Cardiac muscle cell (in vitro differentiated cells and primary cell): ENCODE measurements around the gene DGKI. TPM values are rescaled to one million over a fixed set of nuclear protein-coding genes. Genes with fewer than 3 reads are reported as not detected.
A peak's percentile ranks its signal among the peaks of the same experiment; 100 is the strongest.
"Not testable (repeated sequence)": the region's sequence is repeated elsewhere in the genome, so short reads cannot be mapped to it uniquely, and the experiment has no call there.

Source experiments
- DNase-seq, 2 donors: peaks; one replicate each; pipeline versions ENCODE4 v3.0.0 to v3.0.0-alpha.2; 2010 to 2017; ENCODE audit warnings: low read depth in 1 of 2, low spot score in 1 of 2
- H3K27ac ChIP-seq: fragments of 200-600 bp; sonication (generic); 2 replicates; pipeline ENCODE4 v1.5.1; 2016
- H3K27me3 ChIP-seq: fragments of 200-600 bp; sonication (generic); 2 replicates; pipeline ENCODE4 v1.6.0; 2016; ENCODE audit warnings: control low read depth
- H3K36me3 ChIP-seq: fragments of 200-600 bp; sonication (generic); 2 replicates; pipeline ENCODE4 v1.5.1; 2016; ENCODE audit warnings: control low read depth
- H3K4me1 ChIP-seq: fragments of 200-600 bp; sonication (generic); 2 replicates; pipeline ENCODE4 v1.8.1; 2017; ENCODE audit warnings: low read depth, mild to moderate bottlenecking, mixed run types
- H3K4me3 ChIP-seq: fragments of 200-600 bp; sonication (generic); 2 replicates; pipeline ENCODE4 v1.5.1; 2016; ENCODE audit warnings: mild to moderate bottlenecking
- H3K9me3 ChIP-seq: fragments of 200-600 bp; sonication (generic); 2 replicates; pipeline ENCODE4 v1.5.1; 2017; ENCODE audit warnings: low read depth, mild to moderate bottlenecking, control low read depth
- polyA plus RNA-seq: library from polyadenylated mRNA; unstranded; fragments of >200 nt; fragmentation: Nextera tagmentation; extraction: Ambion mirVana; gene quantifications from 2 replicates; pipeline ENCODE4 v1.2.1, GENCODE V29; 2016
- total RNA-seq: library from RNA; depleted of rRNA; stranded (reverse); fragments of >200 nt; gene quantifications from 2 replicates; pipeline ENCODE4 v1.2.3, GENCODE V29; 2016
- TF ChIP-seq, protein P1 (sequence below): IDR thresholded peaks from 2 replicates; pipeline ENCODE4 v1.5.1; 2012; ENCODE audit warnings: low read depth, mild to moderate bottlenecking, low read length

DGKI gene
- total and polyA plus RNA-seq, 2 experiments from 2014 or later = 35.0 to 52.7 TPM

- H3K27ac ChIP-seq = no peak overlapping the region
- TF ChIP-seq, protein P1, sequence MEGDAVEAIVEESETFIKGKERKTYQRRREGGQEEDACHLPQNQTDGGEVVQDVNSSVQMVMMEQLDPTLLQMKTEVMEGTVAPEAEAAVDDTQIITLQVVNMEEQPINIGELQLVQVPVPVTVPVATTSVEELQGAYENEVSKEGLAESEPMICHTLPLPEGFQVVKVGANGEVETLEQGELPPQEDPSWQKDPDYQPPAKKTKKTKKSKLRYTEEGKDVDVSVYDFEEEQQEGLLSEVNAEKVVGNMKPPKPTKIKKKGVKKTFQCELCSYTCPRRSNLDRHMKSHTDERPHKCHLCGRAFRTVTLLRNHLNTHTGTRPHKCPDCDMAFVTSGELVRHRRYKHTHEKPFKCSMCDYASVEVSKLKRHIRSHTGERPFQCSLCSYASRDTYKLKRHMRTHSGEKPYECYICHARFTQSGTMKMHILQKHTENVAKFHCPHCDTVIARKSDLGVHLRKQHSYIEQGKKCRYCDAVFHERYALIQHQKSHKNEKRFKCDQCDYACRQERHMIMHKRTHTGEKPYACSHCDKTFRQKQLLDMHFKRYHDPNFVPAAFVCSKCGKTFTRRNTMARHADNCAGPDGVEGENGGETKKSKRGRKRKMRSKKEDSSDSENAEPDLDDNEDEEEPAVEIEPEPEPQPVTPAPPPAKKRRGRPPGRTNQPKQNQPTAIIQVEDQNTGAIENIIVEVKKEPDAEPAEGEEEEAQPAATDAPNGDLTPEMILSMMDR = no peak
- H3K9me3 ChIP-seq = no peaks in the 10 kb centered on the region
- no peak overlapping the region for H3K4me3 ChIP-seq
- no peaks in the 10 kb centered on the region for H3K27me3 ChIP-seq
- no peak for DNase-seq
- H3K36me3 ChIP-seq = no peaks in the 10 kb centered on the region
- peaks cover 25% of the 10 kb centered on the region for H3K4me1 ChIP-seq
Observed at GRCh38 chr7:137832382-137832781, 14.4 kb downstream of the DGKI start.

DNA sequence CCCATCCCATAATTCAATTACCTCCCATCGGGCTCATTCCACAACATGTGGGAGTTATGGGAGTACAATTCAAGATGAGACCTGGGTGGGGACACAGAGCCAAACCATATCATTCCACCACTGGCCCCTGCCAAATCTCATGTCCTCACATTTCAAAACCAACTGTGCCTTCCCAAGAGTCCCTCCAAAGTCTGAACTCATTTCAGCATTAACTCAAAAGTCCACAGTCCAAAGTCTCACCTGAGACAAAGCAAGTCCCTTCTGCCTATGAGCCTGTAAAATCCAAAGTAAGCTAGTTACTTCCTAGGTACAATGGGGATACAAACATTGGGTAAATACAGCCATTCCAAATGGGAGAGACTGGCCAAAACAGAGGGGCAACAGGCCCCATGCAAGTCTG lies 15.2 kb downstream of the DGKI start:
- not testable (repeated sequence) for DNase-seq, H3K27me3 ChIP-seq

GRCh38 chr7:137829337-137829992 lies 17.3 kb downstream of the DGKI start:
- TF ChIP-seq, protein P1 = no peak
- DNase-seq = peak in 1 of 2 donors; percentile 44
- Histone ChIP-seq H3K27ac (peak overlapping the region; percentile 41), H3K9me3 (no peaks in the 10 kb centered on the region), H3K4me3 (no peak overlapping the region), H3K36me3 (no peaks in the 10 kb centered on the region), H3K4me1 (peaks cover 27% of the 10 kb centered on the region), H3K27me3 (no peaks in the 10 kb centered on the region)

More for the DNA sequence above, 15.2 kb downstream of the DGKI start:
- H3K4me3 ChIP-seq, H3K9me3 ChIP-seq, H3K36me3 ChIP-seq, H3K27ac ChIP-seq: not testable (repeated sequence)
- peaks cover 27% of the 10 kb centered on the region for H3K4me1 ChIP-seq

DNA sequence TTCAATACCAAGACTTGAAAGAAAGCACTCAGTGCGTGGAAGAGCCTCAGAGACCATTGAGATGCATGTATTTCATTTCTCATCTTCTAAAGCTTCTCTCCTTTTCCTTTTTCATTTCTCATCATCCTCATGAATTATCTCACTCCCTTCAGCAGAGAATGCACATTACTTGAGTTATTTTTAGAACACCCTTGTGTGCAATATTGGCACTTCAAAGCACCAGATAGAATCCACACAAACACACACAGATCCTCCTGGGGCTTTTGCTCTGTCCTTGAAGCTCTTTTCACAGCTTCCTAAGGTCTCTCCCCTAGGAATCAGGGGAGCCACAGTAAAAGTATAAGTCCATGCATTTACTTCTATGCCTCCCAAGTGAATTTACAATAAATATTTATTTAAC lies 18.3 kb downstream of the DGKI start:
- H3K4me1 ChIP-seq = peaks cover 28% of the 10 kb centered on the region

DNA sequence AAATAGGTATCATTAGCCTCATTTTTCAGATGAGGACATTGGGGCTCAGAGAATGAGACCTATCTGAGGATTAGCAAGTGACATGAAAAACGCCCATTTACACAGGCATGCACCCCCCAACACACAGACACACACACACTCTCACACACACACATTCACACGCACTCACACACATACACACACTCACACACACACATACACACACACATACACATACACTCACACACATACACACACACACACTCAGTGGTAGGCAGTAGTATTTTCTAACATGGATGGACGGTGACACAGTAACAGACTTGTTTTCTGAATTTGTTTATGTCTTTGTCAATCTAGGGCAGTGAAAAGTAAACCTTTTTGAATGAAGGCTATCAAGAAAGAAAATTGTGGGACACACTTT lies 21.3 kb downstream of the DGKI start:
- H3K4me3 ChIP-seq = no peak overlapping the region
- H3K4me1 ChIP-seq = peaks cover 44% of the 10 kb centered on the region
- no peak overlapping the region for H3K27ac ChIP-seq
- no peak for DNase-seq
- H3K36me3 ChIP-seq = no peaks in the 10 kb centered on the region
- H3K9me3 ChIP-seq = no peaks in the 10 kb centered on the region
- no peaks in the 10 kb centered on the region for H3K27me3 ChIP-seq
- TF ChIP-seq, protein P1 = no peak

More for the DNA sequence above, 18.3 kb downstream of the DGKI start:
- H3K27me3 ChIP-seq = no peaks in the 10 kb centered on the region
- H3K36me3 ChIP-seq = no peaks in the 10 kb centered on the region
- H3K27ac ChIP-seq = peak overlapping the region; percentile 41
- no peaks in the 10 kb centered on the region for H3K9me3 ChIP-seq
- peak in 1 of 2 donors; percentile 55 for DNase-seq
- TF ChIP-seq, protein P1 = no peak
- no peak overlapping the region for H3K4me3 ChIP-seq

DNA sequence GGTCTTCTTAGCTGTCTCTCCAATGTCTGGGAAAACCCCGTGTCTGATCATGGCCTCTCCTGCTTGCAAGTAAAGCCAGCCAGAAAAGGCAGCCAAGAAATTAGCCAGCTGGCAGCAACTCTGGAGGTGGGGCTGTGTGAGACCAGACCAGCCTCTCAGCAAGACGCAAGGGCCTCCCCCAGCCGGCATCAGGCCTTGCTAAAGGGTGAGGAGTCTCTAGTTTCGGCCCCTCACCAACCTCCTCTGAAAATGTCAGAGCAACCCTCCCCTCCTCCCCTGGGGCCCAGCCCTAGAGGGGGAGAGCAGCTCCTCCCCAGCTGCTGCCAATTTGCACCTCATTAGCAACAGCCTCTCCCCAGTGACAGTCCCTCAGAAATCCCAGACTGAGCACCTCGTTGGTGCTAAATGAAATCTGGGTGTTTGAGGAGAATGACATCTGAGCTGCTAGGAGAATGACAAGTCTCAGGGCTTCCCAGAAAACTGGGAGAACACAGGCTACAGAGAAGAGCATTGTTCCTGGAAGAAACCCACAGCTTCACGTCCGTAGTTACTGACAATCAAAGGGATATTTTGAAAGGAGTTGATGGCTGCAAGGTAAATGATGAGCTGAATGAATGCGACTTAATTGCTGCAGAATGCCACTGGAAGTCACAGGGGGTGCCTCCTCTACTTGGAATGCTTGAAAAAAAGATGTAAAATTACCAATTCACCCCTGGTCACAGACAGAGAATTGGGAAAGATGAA lies 25.9 kb downstream of the DGKI start:
- peaks cover 26% of the 10 kb centered on the region for H3K4me1 ChIP-seq
- no peak overlapping the region for H3K4me3 ChIP-seq

More for the DNA sequence above, 25.9 kb downstream of the DGKI start:
- Histone ChIP-seq H3K9me3 (no peaks in the 10 kb centered on the region), H3K36me3 (no peaks in the 10 kb centered on the region), H3K27me3 (no peaks in the 10 kb centered on the region), H3K27ac (peak overlapping the region; percentile 57)
- TF ChIP-seq, protein P1 = no peak
- DNase-seq = peak; percentile 60 to 83
